Activated naive CD4-positive, alpha-beta T cell treated with Interleukin-2 at 50 U/mL for 16 hours (primary cell): Measurements from ENCODE around the gene OXTR.

Experiments
- DNase-seq: peaks from one replicate; pipeline ENCODE4 v3.0.0-alpha.2; 2020

OXTR gene

DNA sequence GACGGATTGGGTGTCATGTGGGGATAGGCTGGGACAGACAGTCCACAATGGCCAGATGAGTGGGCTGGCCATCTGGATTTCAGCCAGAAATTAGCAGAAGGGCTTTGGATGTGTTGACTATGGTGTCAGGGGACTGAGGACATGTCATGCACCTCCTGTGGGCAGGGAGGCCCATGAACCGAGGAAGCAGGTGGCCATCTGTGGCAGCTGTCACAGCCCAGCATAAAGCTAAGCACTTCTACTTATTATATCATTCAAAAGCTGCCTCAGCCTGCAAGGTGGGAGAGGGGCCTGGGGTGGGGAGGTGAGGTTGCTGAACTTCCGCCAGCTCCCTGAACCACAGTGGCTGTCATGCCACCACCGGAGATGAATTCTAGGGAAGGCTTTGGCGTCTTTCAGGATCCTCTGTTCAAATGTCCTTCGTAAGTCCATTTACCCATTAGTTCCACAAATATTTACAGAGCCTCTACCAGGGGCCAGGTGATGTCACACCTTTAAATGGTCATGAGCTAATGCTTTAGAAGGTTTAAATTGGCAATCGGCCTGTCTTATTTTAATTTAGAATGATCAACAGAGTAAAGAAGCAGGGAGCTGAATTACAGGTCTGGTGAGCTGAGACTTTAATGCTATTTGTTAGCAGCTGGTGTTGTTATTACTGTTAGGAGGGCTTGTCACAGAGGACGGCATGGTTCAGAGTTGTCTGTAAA, 59.5 kb downstream of the OXTR start:
- no peak for DNase-seq

DNA sequence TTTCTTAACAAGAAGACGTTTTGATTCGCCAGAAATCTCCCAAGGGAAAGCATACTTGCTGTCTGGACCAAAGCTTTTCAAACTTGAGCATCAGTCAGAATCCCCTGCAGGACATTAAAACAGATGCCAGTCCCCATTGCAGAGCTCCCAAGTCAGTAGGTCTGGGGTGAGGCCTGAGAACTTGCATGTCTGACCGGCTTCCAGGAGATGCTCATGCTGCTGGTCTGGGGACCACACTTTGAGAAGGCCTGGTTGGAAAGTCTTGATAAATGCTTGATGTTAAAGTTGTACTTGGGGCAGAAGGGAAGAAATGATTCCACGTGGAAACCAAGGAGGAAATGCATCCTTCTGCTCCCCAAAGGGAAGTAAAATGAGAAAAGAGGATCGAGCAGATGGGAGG, 60.1 kb downstream of the OXTR start:
- no peak for DNase-seq

DNA sequence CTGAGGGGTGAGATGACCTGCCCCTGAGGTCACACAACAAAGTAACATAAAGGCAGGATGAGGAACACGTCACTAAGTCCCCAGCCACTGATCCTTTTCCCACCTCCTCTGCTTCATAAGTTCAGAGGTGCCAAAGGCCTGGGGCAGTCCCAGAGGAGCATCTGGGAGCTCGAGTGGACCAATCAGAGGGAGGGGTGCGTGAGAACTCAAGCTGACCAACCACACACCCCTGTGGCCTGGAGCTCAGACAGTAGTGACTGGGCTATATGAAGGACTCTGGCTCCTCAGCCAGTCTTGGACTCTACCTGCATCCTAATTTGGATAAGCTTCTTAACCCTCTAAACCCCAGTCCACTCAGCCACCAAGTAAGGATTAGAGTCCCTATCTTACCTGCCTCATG, 63.8 kb downstream of the OXTR start:
- DNase-seq, result no peak

DNA sequence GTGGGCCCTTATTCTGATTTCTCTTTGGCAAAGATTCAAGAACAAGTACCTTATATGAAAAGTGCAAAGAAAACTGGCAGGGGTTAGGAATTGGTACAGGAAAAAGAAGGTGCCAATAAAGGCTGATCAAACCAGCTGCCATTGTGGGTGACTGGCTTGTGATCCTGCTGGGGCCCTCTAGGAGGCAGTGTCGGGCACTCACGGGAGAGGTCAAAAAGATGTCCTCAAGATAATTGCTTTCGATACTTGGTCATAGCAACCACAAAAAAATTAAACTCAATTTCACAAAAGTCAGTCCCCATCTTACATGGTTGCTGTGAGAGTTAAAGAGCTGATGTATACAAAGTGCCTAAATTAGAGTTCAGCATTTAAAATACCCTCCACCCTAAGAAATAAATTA, 66.9 kb downstream of the OXTR start:
- no peak for DNase-seq
